Measurements from ENCODE around the gene SVIL. TPM values are rescaled to one million over a fixed set of nuclear protein-coding genes. Genes with fewer than 3 reads are reported as not detected.
A peak's percentile ranks its signal among the peaks of the same experiment; 100 is the strongest.

The SVIL gene
- total RNA-seq, 1 donor = 309 TPM

- no peak for TF ChIP-seq CTCF (IDR thresholded peaks at IDR 0.05; ENCODE audit: insufficient read depth, low read length)
- no peak overlapping the region for H3K4me3 ChIP-seq (ENCODE audit: low read depth, low read length)
- DNase-seq (ENCODE audit: low read depth) = peak; percentile 65
Observed at GRCh38 chr10:29649561-29650551, 15.1 kb upstream of the SVIL start.

GRCh38 chr10:29648983-29649268 lies 14.2 kb upstream of the SVIL start:
- peak; percentile 32 for DNase-seq (ENCODE audit: low read depth)

GRCh38 chr10:29648114-29648982 lies 13.6 kb upstream of the SVIL start:
- TF ChIP-seq CTCF (IDR thresholded peaks at IDR 0.05; ENCODE audit: insufficient read depth, low read length) = no peak
- peak; percentile 68 for DNase-seq (ENCODE audit: low read depth)
- peak overlapping the region; percentile 54 for H3K4me3 ChIP-seq (ENCODE audit: low read depth, low read length)

More at GRCh38 chr10:29648983-29649268, 14.2 kb upstream of the SVIL start:
- no peak for TF ChIP-seq CTCF (IDR thresholded peaks at IDR 0.05; ENCODE audit: insufficient read depth, low read length)
- no peak overlapping the region for H3K4me3 ChIP-seq (ENCODE audit: low read depth, low read length)

GRCh38 chr10:29647478-29647877 lies 12.7 kb upstream of the SVIL start:
- TF ChIP-seq CTCF (IDR thresholded peaks at IDR 0.05; ENCODE audit: insufficient read depth, low read length) = no peak
- no peak for DNase-seq (ENCODE audit: low read depth)
- peak overlapping the region; percentile 48 for H3K4me3 ChIP-seq (ENCODE audit: low read depth, low read length)

GRCh38 chr10:29646960-29647461 lies 12.2 kb upstream of the SVIL start:
- peak overlapping the region; percentile 49 for H3K4me3 ChIP-seq (ENCODE audit: low read depth, low read length)
- no peak for TF ChIP-seq CTCF (IDR thresholded peaks at IDR 0.05; ENCODE audit: insufficient read depth, low read length)
- DNase-seq (ENCODE audit: low read depth) = peak; percentile 82

GRCh38 chr10:29646238-29646902 lies 11.6 kb upstream of the SVIL start:
- DNase-seq (ENCODE audit: low read depth) = peak; percentile 97
- TF ChIP-seq CTCF (IDR thresholded peaks at IDR 0.05; ENCODE audit: insufficient read depth, low read length) = no peak
- peak overlapping the region; percentile 49 for H3K4me3 ChIP-seq (ENCODE audit: low read depth, low read length)
